ENCODE measurements around the gene NME2. TPM values are rescaled to one million over a fixed set of nuclear protein-coding genes. Genes with fewer than 3 reads are reported as not detected.

Gene NME2
- total and polyA plus RNA-seq, 2 of the 8 experiments (the other 6 are each of a cell fraction or from before 2014, with no cell fraction given), result 827 to 929 TPM

DNA sequence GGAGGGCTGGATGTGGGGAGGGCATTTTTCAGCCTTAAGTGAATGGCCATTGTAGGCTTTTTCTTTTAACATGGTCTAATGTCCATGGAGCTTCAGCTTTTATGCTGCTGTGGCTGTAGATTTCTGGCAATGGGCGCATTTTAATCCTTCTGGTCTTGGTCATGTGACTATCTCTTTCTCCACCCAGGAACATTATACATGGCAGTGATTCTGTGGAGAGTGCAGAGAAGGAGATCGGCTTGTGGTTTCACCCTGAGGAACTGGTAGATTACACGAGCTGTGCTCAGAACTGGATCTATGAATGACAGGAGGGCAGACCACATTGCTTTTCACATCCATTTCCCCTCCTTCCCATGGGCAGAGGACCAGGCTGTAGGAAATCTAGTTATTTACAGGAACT lies 4.7 kb upstream of the NME2 start:
- H4K91ac ChIP-seq (replicated peaks; ENCODE audit: insufficient read length, low read length), result no peak overlapping the region
- no peak overlapping the region for H3K18ac ChIP-seq (ENCODE audit: extremely low read depth, low read length)
- peaks cover 0 to 6% of the 10 kb centered on the region in 2 experiments for H4K20me1 ChIP-seq (replicated peaks in 1 of 2; ENCODE audit: control insufficient read depth in 1 of 2, insufficient read depth in 2 of 2, low read length in 2 of 2)
- H3K4ac ChIP-seq (replicated peaks; ENCODE audit: insufficient read length, low read depth, low read length), result no peak overlapping the region
- H2AFZ ChIP-seq (ENCODE audit: low read length), result no peak overlapping the region
- no peak overlapping the region for H2BK5ac ChIP-seq (ENCODE audit: low read depth, low read length)
- WGBS, 2 experiments (ENCODE audit: extremely low coverage in 1 of 2, insufficient coverage in 1 of 2, insufficient read length in 1 of 2, insufficient replicate concordance in 2 of 2, low coverage in 1 of 2, low lambda C conversion rate in 2 of 2, missing lambda C conversion rate in 1 of 2), result 77% methylated on average over 3 of the region's 3 CpGs; no CpG with 5 or more reads in 1 of the 2 experiments
- peaks cover 5% of the 10 kb centered on the region for H3K79me1 ChIP-seq (ENCODE audit: low read depth, low read length)
- no peak overlapping the region for H2AK5ac ChIP-seq (ENCODE audit: low read depth, low read length)
- peaks cover 9% of the 10 kb centered on the region for H3K23me2 ChIP-seq (ENCODE audit: low read depth, low read length)
- H2BK12ac ChIP-seq (ENCODE audit: low read depth, low read length), result no peak overlapping the region
- H2BK120ac ChIP-seq (replicated peaks; ENCODE audit: low read depth, low read length), result no peak overlapping the region
- H4K8ac ChIP-seq (ENCODE audit: extremely low read depth, insufficient read depth, low read length), result no peak overlapping the region
- H3K27me3 ChIP-seq (replicated peaks in 1 of 4; ENCODE audit: control insufficient read depth in 3 of 4, extremely low read depth in 1 of 4, insufficient read depth in 3 of 4, low read length in 3 of 4), result no peaks in the 10 kb centered on the region
- no peak overlapping the region for H3K56ac ChIP-seq (replicated peaks; ENCODE audit: insufficient read length, low read depth, low read length)
- ChIA-PET POLR2A (ENCODE audit: partially characterized antibody) (interaction anchor here (1.6 to 6.0 kb wide), 4 partner anchors 8 to 26 kb away, joined by 4 to 82 read pairs (median 30); partner anchors contain the start of gene NME1), CTCF (ENCODE audit: partially characterized antibody) (interaction anchor here (1.4 kb wide), 1 partner anchor 159 kb away, joined by 3 read pairs; no protein-coding TSS in a partner anchor)
- H4K5ac ChIP-seq (ENCODE audit: insufficient read length, low read depth, low read length), result no peak overlapping the region
- H3K4me2 ChIP-seq (ENCODE audit: insufficient read depth in 1 of 2, low read depth in 2 of 2, low read length in 2 of 2), result no peak overlapping the region
- peaks cover 0 to 25% of the 10 kb centered on the region in 2 experiments; a peak in 2 of 4 replicates for H3K79me2 ChIP-seq (ENCODE audit: control insufficient read depth in 1 of 2, insufficient read depth in 2 of 2, low read length in 2 of 2)
- H3K4me3 ChIP-seq (ENCODE audit: extremely low read depth in 1 of 4, insufficient read depth in 2 of 4, low read depth in 3 of 4, low read length in 4 of 4), result no peak overlapping the region
- H3K9me3 ChIP-seq (ENCODE audit: insufficient read depth in 2 of 2, low read depth in 1 of 2, low read length in 1 of 2), result no peaks in the 10 kb centered on the region
- FAIRE-seq (no peak), DNase-seq (ENCODE audit: low read depth in 1 of 2, low spot score in 2 of 2) (no peak)
- no peak overlapping the region for H3K23ac ChIP-seq (ENCODE audit: insufficient read length)
- H3K27ac ChIP-seq (ENCODE audit: low read depth, low read length), result no peak overlapping the region
- H3K14ac ChIP-seq (ENCODE audit: insufficient read length), result no peak overlapping the region
- TF ChIP-seq SIN3A (conservative IDR thresholded peaks at IDR 0.05 in 1 of 2, IDR thresholded peaks at IDR 0.05 in 1 of 2; ENCODE audit: low read depth in 1 of 2, low read length in 2 of 2) (0 out of 4 replicates have a peak, but pooled peaks of 1 of the 2 experiments have one; percentile 28), BRCA1 (IDR thresholded peaks at IDR 0.05; ENCODE audit: low read depth, low read length) (no peak), EZH2 (IDR thresholded peaks at IDR 0.05; ENCODE audit: low read depth, low read length, severe bottlenecking) (no peak)
- H2BK20ac ChIP-seq (ENCODE audit: low read length), result no peak overlapping the region
- peaks cover 26 to 50% (median 43%) of the 10 kb centered on the region in 4 experiments for H3K36me3 ChIP-seq (ENCODE audit: control insufficient read depth in 2 of 4, insufficient read depth in 4 of 4, low read length in 3 of 4)
- peaks cover 0 to 9% (median 2%) of the 10 kb centered on the region in 4 experiments; a peak in 4 of 7 replicates for H3K4me1 ChIP-seq (replicated peaks in 1 of 4; ENCODE audit: control insufficient read depth in 3 of 4, insufficient read depth in 4 of 4, low read length in 3 of 4)
- no peak overlapping the region for H3K9ac ChIP-seq (replicated peaks in 1 of 4; ENCODE audit: extremely low read depth in 1 of 4, low read depth in 3 of 4, low read length in 3 of 4)
- no peak overlapping the region for H2BK15ac ChIP-seq (ENCODE audit: low read length)

Data from H1 (cell line).